ENCODE measurements around the gene BCAS3. TPM values are rescaled to one million over a fixed set of nuclear protein-coding genes. Genes with fewer than 3 reads are reported as not detected.

The BCAS3 gene
- total RNA-seq, 1 experiment from 2014 or later = 26.3 TPM

DNA sequence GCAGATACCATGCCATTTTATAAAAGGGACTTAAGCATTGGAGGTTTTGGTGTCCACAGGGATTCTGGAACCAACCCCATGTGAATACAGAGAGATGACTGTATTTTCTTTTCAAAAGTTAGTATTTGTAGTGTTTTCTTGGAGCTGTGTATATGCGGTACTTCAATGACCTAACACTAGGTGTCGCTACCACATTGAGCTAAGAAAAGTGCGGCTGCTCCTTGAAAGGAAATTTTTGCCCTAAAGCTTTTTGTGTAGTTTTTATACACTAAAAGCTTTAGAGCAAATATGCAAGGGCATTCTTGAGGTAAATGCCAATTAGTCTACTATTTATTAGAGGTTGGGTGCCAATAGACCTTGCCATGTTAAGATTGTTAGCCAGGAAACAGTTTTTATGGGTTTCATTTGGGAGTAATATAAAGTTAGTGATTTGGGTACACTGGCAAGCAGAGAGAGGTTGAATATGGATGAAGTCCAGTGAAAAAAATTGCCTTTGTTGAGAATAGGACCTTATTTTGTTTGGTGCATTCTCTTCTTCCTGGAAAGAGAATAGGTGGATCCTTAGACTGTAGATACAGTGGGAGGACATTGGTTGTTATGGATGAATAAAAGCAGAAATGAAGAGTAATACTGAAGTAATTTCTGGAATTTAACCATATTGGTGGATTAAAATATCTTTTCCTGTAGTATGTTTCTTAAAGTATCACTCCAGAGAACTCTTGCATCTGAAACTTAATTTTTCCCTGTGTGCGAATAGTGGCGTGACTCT is 43.3 kb downstream of the BCAS3 start:
- Histone ChIP-seq H3K9me2 (ENCODE audit: insufficient read depth) (no peaks in the 10 kb centered on the region), H3K9me3 (ENCODE audit: control insufficient read depth in 1 of 2, insufficient read depth in 1 of 2, low read depth in 1 of 2, low read length in 2 of 2) (no peaks in the 10 kb centered on the region), H3K27ac (ENCODE audit: low read depth, low read length) (no peak overlapping the region), H3K4me3 (replicated peaks in 1 of 2; ENCODE audit: low read depth in 1 of 2, low read length in 2 of 2) (no peak overlapping the region), H3K4me2 (ENCODE audit: low read length) (no peak overlapping the region), H3K9ac (ENCODE audit: low read length) (no peak overlapping the region), H4K20me1 (ENCODE audit: insufficient read depth) (no peaks in the 10 kb centered on the region), H3K79me2 (ENCODE audit: insufficient read depth, low read length) (no peaks in the 10 kb centered on the region), H3K27me3 (ENCODE audit: insufficient read depth, low read length) (no peaks in the 10 kb centered on the region), H3K4me1 (ENCODE audit: control insufficient read depth in 1 of 2, insufficient read depth in 2 of 2, low read length in 2 of 2) (no peaks in the 10 kb centered on the region), H2AFZ (ENCODE audit: low read depth, low read length, poor library complexity, severe bottlenecking) (no peak overlapping the region), H3K36me3 (ENCODE audit: control insufficient read depth in 1 of 2, insufficient read depth in 2 of 2, low read length in 2 of 2) (no peaks in the 10 kb centered on the region)
- DNase-seq (ENCODE audit: low read depth, low spot score) = peak; percentile 60
- TF ChIP-seq, protein P1, sequence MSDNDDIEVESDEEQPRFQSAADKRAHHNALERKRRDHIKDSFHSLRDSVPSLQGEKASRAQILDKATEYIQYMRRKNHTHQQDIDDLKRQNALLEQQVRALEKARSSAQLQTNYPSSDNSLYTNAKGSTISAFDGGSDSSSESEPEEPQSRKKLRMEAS (IDR thresholded peaks at IDR 0.05) = no peak
- TF ChIP-seq TCF7L2 (IDR thresholded peaks at IDR 0.05; ENCODE audit: borderline replicate concordance, extremely low read depth, insufficient read depth, insufficient read length) (peak; percentile 28), FOSL1 (IDR thresholded peaks at IDR 0.05; ENCODE audit: low read depth) (no peak), RAD21 (IDR thresholded peaks at IDR 0.05; ENCODE audit: low read depth) (peak; percentile 92)
- TF ChIP-seq, protein P2, sequence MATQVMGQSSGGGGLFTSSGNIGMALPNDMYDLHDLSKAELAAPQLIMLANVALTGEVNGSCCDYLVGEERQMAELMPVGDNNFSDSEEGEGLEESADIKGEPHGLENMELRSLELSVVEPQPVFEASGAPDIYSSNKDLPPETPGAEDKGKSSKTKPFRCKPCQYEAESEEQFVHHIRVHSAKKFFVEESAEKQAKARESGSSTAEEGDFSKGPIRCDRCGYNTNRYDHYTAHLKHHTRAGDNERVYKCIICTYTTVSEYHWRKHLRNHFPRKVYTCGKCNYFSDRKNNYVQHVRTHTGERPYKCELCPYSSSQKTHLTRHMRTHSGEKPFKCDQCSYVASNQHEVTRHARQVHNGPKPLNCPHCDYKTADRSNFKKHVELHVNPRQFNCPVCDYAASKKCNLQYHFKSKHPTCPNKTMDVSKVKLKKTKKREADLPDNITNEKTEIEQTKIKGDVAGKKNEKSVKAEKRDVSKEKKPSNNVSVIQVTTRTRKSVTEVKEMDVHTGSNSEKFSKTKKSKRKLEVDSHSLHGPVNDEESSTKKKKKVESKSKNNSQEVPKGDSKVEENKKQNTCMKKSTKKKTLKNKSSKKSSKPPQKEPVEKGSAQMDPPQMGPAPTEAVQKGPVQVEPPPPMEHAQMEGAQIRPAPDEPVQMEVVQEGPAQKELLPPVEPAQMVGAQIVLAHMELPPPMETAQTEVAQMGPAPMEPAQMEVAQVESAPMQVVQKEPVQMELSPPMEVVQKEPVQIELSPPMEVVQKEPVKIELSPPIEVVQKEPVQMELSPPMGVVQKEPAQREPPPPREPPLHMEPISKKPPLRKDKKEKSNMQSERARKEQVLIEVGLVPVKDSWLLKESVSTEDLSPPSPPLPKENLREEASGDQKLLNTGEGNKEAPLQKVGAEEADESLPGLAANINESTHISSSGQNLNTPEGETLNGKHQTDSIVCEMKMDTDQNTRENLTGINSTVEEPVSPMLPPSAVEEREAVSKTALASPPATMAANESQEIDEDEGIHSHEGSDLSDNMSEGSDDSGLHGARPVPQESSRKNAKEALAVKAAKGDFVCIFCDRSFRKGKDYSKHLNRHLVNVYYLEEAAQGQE (IDR thresholded peaks at IDR 0.05; ENCODE audit: low read depth) = no peak
- TF ChIP-seq, protein P3, sequence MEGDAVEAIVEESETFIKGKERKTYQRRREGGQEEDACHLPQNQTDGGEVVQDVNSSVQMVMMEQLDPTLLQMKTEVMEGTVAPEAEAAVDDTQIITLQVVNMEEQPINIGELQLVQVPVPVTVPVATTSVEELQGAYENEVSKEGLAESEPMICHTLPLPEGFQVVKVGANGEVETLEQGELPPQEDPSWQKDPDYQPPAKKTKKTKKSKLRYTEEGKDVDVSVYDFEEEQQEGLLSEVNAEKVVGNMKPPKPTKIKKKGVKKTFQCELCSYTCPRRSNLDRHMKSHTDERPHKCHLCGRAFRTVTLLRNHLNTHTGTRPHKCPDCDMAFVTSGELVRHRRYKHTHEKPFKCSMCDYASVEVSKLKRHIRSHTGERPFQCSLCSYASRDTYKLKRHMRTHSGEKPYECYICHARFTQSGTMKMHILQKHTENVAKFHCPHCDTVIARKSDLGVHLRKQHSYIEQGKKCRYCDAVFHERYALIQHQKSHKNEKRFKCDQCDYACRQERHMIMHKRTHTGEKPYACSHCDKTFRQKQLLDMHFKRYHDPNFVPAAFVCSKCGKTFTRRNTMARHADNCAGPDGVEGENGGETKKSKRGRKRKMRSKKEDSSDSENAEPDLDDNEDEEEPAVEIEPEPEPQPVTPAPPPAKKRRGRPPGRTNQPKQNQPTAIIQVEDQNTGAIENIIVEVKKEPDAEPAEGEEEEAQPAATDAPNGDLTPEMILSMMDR (IDR thresholded peaks at IDR 0.05 in 2 of 3, conservative IDR thresholded peaks at IDR 0.05 in 1 of 3; ENCODE audit: borderline replicate concordance in 1 of 3, insufficient read depth in 1 of 3, low read depth in 2 of 3, low read length in 2 of 3) = peak; percentile 86 to 99 (median 96)
- ATAC-seq = peak; percentile 90
- POLR2A ChIA-PET = interaction anchor here (1.2 kb wide), 1 partner anchor 689 kb away, joined by 3 read pairs; no protein-coding TSS in a partner anchor
- intact Hi-C loops (cut with micrococcal nuclease) = loop anchor here (1.0 to 10.0 kb wide), 5 partner anchors 281 to 1114 kb away; no protein-coding TSS in a partner anchor
- BruUV-seq (replicated peaks) = no TSS peak
- RAD21 ChIA-PET (ENCODE audit: low non-redundant PET in 1 of 2, low total read pairs in 2 of 2, uncharacterized antibody in 2 of 2, unreplicated experiment in 2 of 2) = interaction anchor here (1.0 to 1.6 kb wide), 7 partner anchors 14 to 691 kb away, joined by 3 to 5 read pairs (median 4); no protein-coding TSS in a partner anchor
- CTCF ChIA-PET = interaction anchor here (0.6 to 1.9 kb wide), 40 partner anchors 9 to 1115 kb away, joined by 3 to 26 read pairs (median 4); partner anchors contain the start of gene BCAS3

Data from HCT116 (cell line).